ENCODE results near the gene PDZD2.

Gene PDZD2

GRCh38 chr5:32157078-32157477 is 518.1 kb downstream of the PDZD2 start:
- no peak for DNase-seq

- DNase-seq, result no peak
Observed at GRCh38 chr5:32158679-32158975, 519.7 kb downstream of the PDZD2 start.

GRCh38 chr5:32159328-32160072 is 520.6 kb downstream of the PDZD2 start:
- DNase-seq, result no peak

GRCh38 chr5:32160228-32160627 is 521.3 kb downstream of the PDZD2 start:
- no peak for DNase-seq

All from OCI-M1 (cell line).